ENCODE data around the gene DDIAS. TPM values are rescaled to one million over a fixed set of nuclear protein-coding genes. Genes with fewer than 3 reads are reported as not detected.
"Not testable (repeated sequence)": the region's sequence is repeated elsewhere in the genome, so short reads cannot be mapped to it uniquely, and the experiment has no call there.

Gene DDIAS
- total and polyA plus RNA-seq, 7 experiments from 2014 or later = 0.25 to 12.7 (median 1.1) TPM

DNA sequence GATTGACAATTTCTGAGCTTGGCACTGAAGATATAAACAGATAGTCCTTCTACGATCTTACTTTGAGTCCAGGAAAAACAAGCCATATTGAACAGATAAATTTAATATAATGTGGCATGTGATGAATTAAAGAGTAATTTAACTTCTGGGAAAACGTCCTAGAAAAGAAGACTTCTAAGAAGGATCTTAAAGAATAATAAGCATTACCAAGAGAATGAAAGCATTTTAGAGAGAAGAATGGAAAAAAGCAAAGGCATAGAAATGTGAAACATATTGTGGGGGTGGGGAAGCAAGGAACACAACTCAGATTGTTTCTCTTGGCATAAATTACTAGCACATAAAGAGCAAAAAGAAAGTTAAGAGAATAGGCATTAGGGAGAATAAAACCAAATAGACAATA lies 5.4 kb downstream of the DDIAS start:
- H3K9me3 ChIP-seq (ENCODE audit: control insufficient read depth in 2 of 3, low read length in 3 of 3) = peaks cover 0 to 3% (median 2%) of the 10 kb centered on the region in 3 experiments
- Mint-ChIP-seq H3K4me3 (peak overlapping the region in 4 of 10 donors; percentile 5 to 49 (median 16)), H3K9me3 (peaks cover 0 to 7% (median 4%) of the 10 kb centered on the region in 11 donors), H3K27ac (peak overlapping the region in 6 of 9 donors; percentile 27 to 71 (median 62)), H3K4me1 (peaks cover 16 to 62% (median 31%) of the 10 kb centered on the region in 7 donors), H3K27me3 (no peaks in the 10 kb centered on the region), H3K36me3 (peaks cover 0 to 9% (median 7%) of the 10 kb centered on the region in 5 donors)
- ATAC-seq (no peak), DNase-seq (no peak)
- no peaks in the 10 kb centered on the region for H3K27me3 ChIP-seq (ENCODE audit: control insufficient read depth in 2 of 2, insufficient read depth in 2 of 2, low read length in 2 of 2)
- H3K27ac ChIP-seq (ENCODE audit: low read depth, low read length) = no peak overlapping the region
- H3K4me3 ChIP-seq (ENCODE audit: low read length) = no peak overlapping the region
- intact Hi-C loops (cut with micrococcal nuclease) = loop anchor here (1.0 to 5.0 kb wide), 6 partner anchors 20 to 909 kb away; no protein-coding TSS in a partner anchor
- H3K4me1 ChIP-seq (ENCODE audit: control insufficient read depth in 2 of 2, insufficient read depth in 2 of 2, low read length in 2 of 2) = peaks cover 6 to 16% of the 10 kb centered on the region in 2 donors
- ChIA-PET POLR2A (no interaction called here), CTCF (interaction anchor here (0.8 to 2.6 kb wide), 5 partner anchors 65 to 343 kb away, joined by 3 to 27 read pairs (median 4); no protein-coding TSS in a partner anchor)
- no peaks in the 10 kb centered on the region for H3K36me3 ChIP-seq (ENCODE audit: control insufficient read depth in 2 of 3, insufficient read depth in 3 of 3, low read length in 3 of 3)

DNA sequence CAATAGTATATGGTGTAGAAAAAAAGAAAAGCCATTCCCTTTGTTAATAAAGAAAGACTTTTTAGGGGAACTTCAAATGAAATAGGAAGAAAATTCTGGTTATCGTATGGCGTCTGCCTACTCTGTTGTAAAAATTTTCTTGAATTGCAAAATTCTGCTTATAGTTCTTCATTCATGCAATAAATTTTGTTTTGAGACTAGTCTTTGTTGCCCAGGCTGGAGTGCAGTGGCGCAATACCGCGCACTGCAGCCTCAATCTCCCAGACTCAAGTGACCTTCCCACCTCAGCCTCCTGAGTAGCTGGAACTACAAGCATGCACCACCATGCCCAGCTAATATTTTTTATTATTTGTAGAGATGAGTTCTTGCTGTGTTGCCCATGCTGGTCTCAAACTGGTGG lies 5.8 kb downstream of the DDIAS start:
- no peak overlapping the region for H3K4me3 ChIP-seq (ENCODE audit: low read length)
- intact Hi-C loops (cut with micrococcal nuclease) = loop anchor here in 1 of 2 donors (5.0 kb wide), 2 partner anchors 180 to 265 kb away; no protein-coding TSS in a partner anchor
- peaks cover 6 to 14% of the 10 kb centered on the region in 2 donors for H3K4me1 ChIP-seq (ENCODE audit: control insufficient read depth in 2 of 2, insufficient read depth in 2 of 2, low read length in 2 of 2)

DNA sequence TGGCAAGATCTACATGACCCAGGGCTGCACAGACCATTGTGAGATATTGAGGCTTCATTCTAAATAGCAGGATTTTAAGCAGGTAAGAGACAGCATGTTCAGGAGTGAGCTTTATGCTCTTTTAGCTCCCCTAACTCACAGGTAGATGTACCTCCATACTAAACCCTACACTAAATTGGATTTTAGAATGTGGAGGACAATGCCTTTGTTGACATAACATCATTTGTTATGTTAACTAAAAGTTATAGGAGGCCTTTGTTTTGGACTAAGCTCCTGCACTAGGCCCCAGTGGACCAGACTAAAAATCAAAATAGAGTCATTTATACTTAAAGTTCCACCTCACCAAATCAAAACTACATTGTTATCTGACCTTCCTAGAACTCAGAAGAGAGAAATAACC lies 6.8 kb downstream of the DDIAS start:
- H3K27ac Mint-ChIP-seq = peak overlapping the region in 8 of 9 donors; percentile 14 to 80 (median 58)
- H3K36me3 Mint-ChIP-seq = peaks cover 0 to 17% (median 13%) of the 10 kb centered on the region in 5 donors
- peaks cover 12 to 50% (median 24%) of the 10 kb centered on the region in 7 donors for H3K4me1 Mint-ChIP-seq
- H3K4me3 ChIP-seq (ENCODE audit: low read length) = no peak overlapping the region
- DNase-seq = no peak
- ATAC-seq = no peak
- H3K9me3 ChIP-seq (ENCODE audit: control insufficient read depth in 2 of 3, low read length in 3 of 3) = peaks cover 0 to 6% (median 3%) of the 10 kb centered on the region in 3 experiments
- no peaks in the 10 kb centered on the region for H3K27me3 Mint-ChIP-seq
- no peaks in the 10 kb centered on the region for H3K27me3 ChIP-seq (ENCODE audit: control insufficient read depth in 2 of 2, insufficient read depth in 2 of 2, low read length in 2 of 2)
- POLR2A ChIA-PET = interaction anchor here (0.5 to 1.8 kb wide), 3 partner anchors 18 to 325 kb away, joined by 3 to 5 read pairs (median 4); no protein-coding TSS in a partner anchor
- no peak overlapping the region for H3K27ac ChIP-seq (ENCODE audit: low read depth, low read length)
- intact Hi-C loops (cut with micrococcal nuclease) = loop anchor here in 1 of 2 donors (1.0 to 5.0 kb wide), 4 partner anchors 19 to 264 kb away; no protein-coding TSS in a partner anchor
- H3K9me3 Mint-ChIP-seq = peaks cover 0 to 16% (median 5%) of the 10 kb centered on the region in 11 donors
- H3K4me1 ChIP-seq (ENCODE audit: control insufficient read depth in 2 of 2, insufficient read depth in 2 of 2, low read length in 2 of 2) = peaks cover 6 to 14% of the 10 kb centered on the region in 2 donors
- no peak overlapping the region for H3K4me3 Mint-ChIP-seq
- CTCF ChIA-PET = interaction anchor here (0.7 to 2.6 kb wide), 6 partner anchors 12 to 342 kb away, joined by 3 to 27 read pairs (median 4); no protein-coding TSS in a partner anchor
- H3K36me3 ChIP-seq (ENCODE audit: control insufficient read depth in 2 of 3, insufficient read depth in 3 of 3, low read length in 3 of 3) = no peaks in the 10 kb centered on the region

More for the DNA sequence above, 5.8 kb downstream of the DDIAS start:
- H3K27me3 ChIP-seq (ENCODE audit: control insufficient read depth in 2 of 2, insufficient read depth in 2 of 2, low read length in 2 of 2) = no peaks in the 10 kb centered on the region
- ATAC-seq = no peak
- H3K27ac Mint-ChIP-seq = peak overlapping the region in 7 of 9 donors; percentile 27 to 71 (median 60)
- peaks cover 0 to 11% (median 4%) of the 10 kb centered on the region in 11 donors for H3K9me3 Mint-ChIP-seq
- no peaks in the 10 kb centered on the region for H3K36me3 ChIP-seq (ENCODE audit: control insufficient read depth in 2 of 3, insufficient read depth in 3 of 3, low read length in 3 of 3)
- peaks cover 12 to 58% (median 29%) of the 10 kb centered on the region in 7 donors for H3K4me1 Mint-ChIP-seq
- no peak for DNase-seq
- no peaks in the 10 kb centered on the region for H3K27me3 Mint-ChIP-seq
- H3K4me3 Mint-ChIP-seq = peak overlapping the region in 1 of 10 donors; percentile 5
- H3K9me3 ChIP-seq (ENCODE audit: control insufficient read depth in 2 of 3, low read length in 3 of 3) = peaks cover 0 to 6% (median 3%) of the 10 kb centered on the region in 3 experiments
- CTCF ChIA-PET = interaction anchor here (0.6 to 2.6 kb wide), 7 partner anchors 25 to 343 kb away, joined by 3 to 27 read pairs (median 4); no protein-coding TSS in a partner anchor
- H3K27ac ChIP-seq (ENCODE audit: low read depth, low read length) = no peak overlapping the region
- POLR2A ChIA-PET = interaction anchor here (1.1 to 1.8 kb wide), 2 partner anchors 19 to 48 kb away, joined by 3 to 5 read pairs; no protein-coding TSS in a partner anchor
- peaks cover 0 to 14% (median 8%) of the 10 kb centered on the region in 5 donors for H3K36me3 Mint-ChIP-seq

DNA sequence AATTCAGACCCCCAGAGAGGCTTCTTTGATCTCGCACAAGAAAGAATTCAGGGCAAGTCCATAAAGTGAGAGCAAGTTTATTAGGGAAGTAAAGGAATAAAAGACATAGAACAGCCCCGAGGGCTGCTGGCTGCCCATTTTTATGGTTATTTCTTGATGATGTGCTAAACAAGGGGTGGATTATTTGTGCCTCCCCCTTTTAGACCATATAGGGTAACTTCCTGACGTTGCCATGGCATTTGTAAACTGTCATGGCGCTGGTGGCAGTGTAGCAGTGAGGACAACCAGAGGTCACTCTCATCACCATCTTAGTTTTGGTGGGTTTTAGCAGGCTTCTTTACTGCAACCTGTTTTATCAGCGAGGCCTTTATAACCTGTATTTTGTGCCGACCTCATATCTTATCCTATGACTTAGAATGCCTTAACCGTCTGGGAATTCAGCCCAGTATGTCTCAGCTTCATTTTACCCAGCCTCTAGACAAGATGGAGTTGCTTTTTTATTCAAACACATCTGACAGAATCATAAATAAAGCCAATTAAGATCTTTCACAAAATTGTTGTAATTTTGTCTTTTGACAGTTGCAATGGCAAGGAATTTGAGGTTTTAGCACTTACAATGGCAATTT lies 7.6 kb downstream of the DDIAS start:
- no peak overlapping the region for H3K27ac ChIP-seq (ENCODE audit: low read depth, low read length)
- H3K9me3 ChIP-seq (ENCODE audit: control insufficient read depth in 2 of 3, low read length in 3 of 3) = peaks cover 0 to 6% (median 3%) of the 10 kb centered on the region in 3 experiments
- intact Hi-C loops (cut with micrococcal nuclease) = loop anchor here in 1 of 2 donors (5.0 kb wide), 2 partner anchors 178 to 263 kb away; no protein-coding TSS in a partner anchor
- no peak overlapping the region for H3K4me3 ChIP-seq (ENCODE audit: low read length)
- no peak for ATAC-seq
- H3K4me3 Mint-ChIP-seq = no peak overlapping the region
- H3K9me3 Mint-ChIP-seq = peaks cover 0 to 16% (median 5%) of the 10 kb centered on the region in 11 donors
- H3K27ac Mint-ChIP-seq = peak overlapping the region in 5 of 9 donors; percentile 14 to 76 (median 69)
- peaks cover 6 to 14% of the 10 kb centered on the region in 2 donors for H3K4me1 ChIP-seq (ENCODE audit: control insufficient read depth in 2 of 2, insufficient read depth in 2 of 2, low read length in 2 of 2)
- no peaks in the 10 kb centered on the region for H3K27me3 ChIP-seq (ENCODE audit: control insufficient read depth in 2 of 2, insufficient read depth in 2 of 2, low read length in 2 of 2)
- H3K27me3 Mint-ChIP-seq = no peaks in the 10 kb centered on the region
- no peak for DNase-seq
- POLR2A ChIA-PET = interaction anchor here (1.8 kb wide), 1 partner anchor 17 kb away, joined by 5 read pairs; no protein-coding TSS in a partner anchor
- peaks cover 12 to 43% (median 24%) of the 10 kb centered on the region in 7 donors for H3K4me1 Mint-ChIP-seq
- CTCF ChIA-PET = interaction anchor here (1.4 to 2.6 kb wide), 3 partner anchors 80 to 341 kb away, joined by 3 to 27 read pairs (median 15); no protein-coding TSS in a partner anchor
- no peaks in the 10 kb centered on the region for H3K36me3 ChIP-seq (ENCODE audit: control insufficient read depth in 2 of 3, insufficient read depth in 3 of 3, low read length in 3 of 3)
- H3K36me3 Mint-ChIP-seq = peaks cover 0 to 18% (median 13%) of the 10 kb centered on the region in 5 donors

DNA sequence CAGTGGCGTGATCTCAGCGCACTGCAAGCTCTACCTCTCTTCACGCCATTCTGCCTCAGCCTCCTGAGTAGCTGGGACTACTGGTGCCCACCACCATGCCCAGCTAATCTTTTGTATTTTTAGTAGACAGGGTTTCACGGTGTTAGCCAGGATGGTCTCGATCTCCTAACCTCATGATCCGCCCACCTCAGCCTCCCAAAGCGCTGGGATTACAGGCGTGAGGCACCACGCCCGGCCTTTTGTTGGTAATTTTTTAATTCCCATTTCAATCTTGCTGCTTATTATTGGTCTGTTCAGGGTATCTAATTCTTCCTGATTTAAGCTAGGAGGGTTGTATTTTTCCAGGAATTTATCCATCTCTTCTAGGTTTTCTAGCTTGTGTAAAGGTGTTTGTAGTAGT lies 18.2 kb downstream of the DDIAS start:
- not testable (repeated sequence) for H3K36me3 ChIP-seq (ENCODE audit: control insufficient read depth in 2 of 3, insufficient read depth in 3 of 3, low read length in 3 of 3); H3K27me3 ChIP-seq (ENCODE audit: control insufficient read depth in 2 of 2, insufficient read depth in 2 of 2, low read length in 2 of 2); H3K9me3 ChIP-seq (ENCODE audit: control insufficient read depth in 2 of 3, low read length in 3 of 3); DNase-seq; H3K27me3 Mint-ChIP-seq; ATAC-seq
- intact Hi-C loops (cut with micrococcal nuclease) = loop anchor here in 1 of 2 donors (1.0 to 5.0 kb wide), 6 partner anchors 18 to 238 kb away; partner anchors contain the start of genes DDIAS and PCF11
- Mint-ChIP-seq H3K4me3 (peak overlapping the region; percentile 65 to 86 (median 76)), H3K9me3 (peaks cover 4 to 33% (median 12%) of the 10 kb centered on the region in 11 donors), H3K4me1 (peaks cover 19 to 58% (median 53%) of the 10 kb centered on the region in 7 donors), H3K27ac (peak overlapping the region; percentile 87 to 97 (median 90)), H3K36me3 (peaks cover 8 to 52% (median 20%) of the 10 kb centered on the region in 5 donors)
- CTCF ChIA-PET = interaction anchor here (0.6 to 1.4 kb wide), 4 partner anchors 10 to 120 kb away, joined by 3 to 4 read pairs (median 4); partner anchors contain the start of gene DDIAS
- H3K4me3 ChIP-seq (ENCODE audit: low read length) = peak overlapping the region; percentile 11
- POLR2A ChIA-PET = interaction anchor here (1.1 to 2.9 kb wide), 9 partner anchors 9 to 236 kb away, joined by 4 to 13 read pairs (median 5); partner anchors contain the start of genes DDIAS, PCF11 and RAB30
- peak overlapping the region; percentile 31 for H3K27ac ChIP-seq (ENCODE audit: low read depth, low read length)
- H3K4me1 ChIP-seq (ENCODE audit: control insufficient read depth in 2 of 2, insufficient read depth in 2 of 2, low read length in 2 of 2) = peaks cover 10 to 15% of the 10 kb centered on the region in 2 donors

DNA sequence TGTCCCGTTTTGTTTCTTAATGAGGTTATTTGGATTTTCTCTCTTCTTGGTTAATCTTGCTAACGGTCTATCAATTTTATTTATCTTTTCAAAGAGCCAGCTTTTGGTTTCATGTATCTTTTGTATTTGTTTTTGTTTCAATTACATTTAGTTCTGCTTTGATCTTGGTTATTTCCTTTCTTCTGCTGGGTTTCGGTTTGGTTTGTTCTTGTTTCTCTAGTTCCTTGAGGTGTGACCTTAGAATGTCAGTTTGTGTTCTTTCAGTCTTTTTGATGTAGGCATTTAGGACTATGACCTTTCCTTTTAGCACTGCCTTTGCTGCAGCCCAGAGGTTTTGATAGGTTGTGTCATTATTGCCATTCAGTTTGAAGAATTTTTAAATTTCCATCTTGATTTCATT lies 18.7 kb downstream of the DDIAS start:
- peaks cover 8 to 51% (median 20%) of the 10 kb centered on the region in 5 donors for H3K36me3 Mint-ChIP-seq
- DNase-seq = peak in 7 of 9 donors; percentile 21 to 69 (median 51)
- peaks cover 19 to 58% (median 55%) of the 10 kb centered on the region in 7 donors for H3K4me1 Mint-ChIP-seq
- POLR2A ChIA-PET = interaction anchor here (1.1 to 2.9 kb wide), 10 partner anchors 9 to 236 kb away, joined by 4 to 13 read pairs (median 6); partner anchors contain the start of genes DDIAS, PCF11 and RAB30
- H3K9me3 Mint-ChIP-seq = peaks cover 4 to 33% (median 12%) of the 10 kb centered on the region in 11 donors
- not testable (repeated sequence) for ATAC-seq; H3K27me3 Mint-ChIP-seq; H3K9me3 ChIP-seq (ENCODE audit: control insufficient read depth in 2 of 3, low read length in 3 of 3); H3K27me3 ChIP-seq (ENCODE audit: control insufficient read depth in 2 of 2, insufficient read depth in 2 of 2, low read length in 2 of 2); H3K36me3 ChIP-seq (ENCODE audit: control insufficient read depth in 2 of 3, insufficient read depth in 3 of 3, low read length in 3 of 3)
- H3K4me3 Mint-ChIP-seq = peak overlapping the region; percentile 65 to 86 (median 76)
- peak overlapping the region; percentile 87 to 97 (median 90) for H3K27ac Mint-ChIP-seq
- peak overlapping the region; percentile 31 for H3K27ac ChIP-seq (ENCODE audit: low read depth, low read length)
- peak overlapping the region; percentile 11 for H3K4me3 ChIP-seq (ENCODE audit: low read length)
- peaks cover 10 to 15% of the 10 kb centered on the region in 2 donors for H3K4me1 ChIP-seq (ENCODE audit: control insufficient read depth in 2 of 2, insufficient read depth in 2 of 2, low read length in 2 of 2)
- intact Hi-C loops (cut with micrococcal nuclease) = loop anchor here in 1 of 2 donors (1.0 to 5.0 kb wide), 6 partner anchors 19 to 237 kb away; partner anchors contain the start of genes DDIAS and PCF11
- CTCF ChIA-PET = interaction anchor here (0.6 to 1.4 kb wide), 3 partner anchors 12 to 120 kb away, joined by 3 to 4 read pairs (median 3); partner anchors contain the start of gene DDIAS
